Stimulated activated CD8-positive, alpha-beta memory T cell treated with anti-CD3 and anti-CD28 coated beads, Interleukin-15, amount 100 ng/mL, for 48 hours (primary cell): ENCODE measurements around the gene CDK5R2.
"Not testable (repeated sequence)": the region's sequence is repeated elsewhere in the genome, so short reads cannot be mapped to it uniquely, and the experiment has no call there.

ENCODE experiments used
- DNase-seq, 2 donors: peaks; one replicate each; pipeline ENCODE4 v3.0.0-alpha.2; 2020; ENCODE audit warnings: low read depth in 2 of 2

CDK5R2 gene

DNA sequence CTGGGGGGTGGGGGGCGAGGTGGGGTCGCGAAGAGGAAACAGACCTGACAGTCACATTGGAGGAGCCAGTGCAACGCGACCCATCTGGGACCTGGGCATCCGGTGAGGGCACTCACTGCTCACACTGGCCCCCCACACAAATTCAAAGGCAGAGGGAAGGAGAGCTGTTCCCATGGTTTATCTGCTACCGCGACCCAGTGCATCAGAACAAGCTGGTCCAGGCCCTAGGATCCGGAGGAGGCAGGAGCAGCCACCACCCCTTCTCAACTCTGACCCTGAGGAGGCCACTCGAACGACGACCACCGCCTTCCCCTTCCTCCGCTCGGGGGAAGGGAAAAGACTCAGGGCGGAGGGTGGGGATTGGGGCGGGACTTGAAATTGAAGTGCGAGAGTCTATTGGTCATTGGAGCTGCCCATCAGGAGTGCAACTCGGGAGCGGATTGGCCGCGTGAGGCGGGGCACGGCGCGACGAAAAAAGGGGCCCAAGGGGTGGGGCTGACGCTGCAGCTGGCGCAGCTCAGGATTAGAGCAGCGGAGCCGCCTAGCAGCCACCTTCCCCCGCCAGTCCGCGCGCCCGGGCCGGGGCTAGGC, at the start of gene CDK5R2:
Gene CDK5R2 (plus strand): TSS at position 526 of the 591 bp plus-strand sequence. CDS start 155 bp downstream, outside the sequence.
- peak; percentile 75 to 83 for DNase-seq

DNA sequence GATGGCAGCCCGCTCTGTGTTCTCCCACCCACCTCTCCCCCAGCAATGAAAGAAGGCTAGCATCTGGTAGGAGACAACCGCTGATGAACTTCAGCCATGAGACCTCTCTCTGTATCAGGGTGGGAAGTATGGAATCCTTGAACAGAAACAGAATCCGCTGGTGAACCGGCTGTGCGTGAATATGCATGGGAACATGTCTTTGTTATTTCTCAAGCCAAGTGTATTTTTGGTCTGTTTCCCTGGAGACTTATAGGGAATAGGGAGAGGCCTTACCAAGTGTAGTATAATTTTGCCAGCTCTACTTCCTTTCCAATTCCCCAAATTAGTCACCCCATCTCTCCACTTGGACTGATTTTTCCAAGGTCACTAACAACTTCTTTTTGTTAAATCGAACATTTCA, 48.7 kb upstream of the CDK5R2 start:
- no peak for DNase-seq

GRCh38 chr2:218920504-218920903, 39.0 kb upstream of the CDK5R2 start:
- no peak for DNase-seq

DNA sequence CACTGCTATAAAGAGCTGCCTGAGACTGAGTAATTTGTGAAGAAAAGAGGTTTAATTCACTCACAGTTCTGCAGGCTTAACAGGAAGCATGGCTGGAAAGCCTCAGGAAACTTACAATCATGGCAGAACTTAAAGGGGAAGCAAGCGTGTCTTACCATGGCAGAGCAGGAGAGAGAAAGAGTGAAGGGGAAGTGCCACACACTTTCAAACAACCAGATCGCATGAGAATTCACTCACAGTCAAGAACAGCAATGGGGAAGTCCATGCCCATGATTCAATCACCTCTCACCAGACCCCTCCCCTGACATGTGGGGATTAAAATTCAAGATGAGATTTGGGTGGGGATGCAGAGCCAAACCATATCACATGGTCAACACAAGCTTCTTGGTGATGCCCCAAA, 34.7 kb upstream of the CDK5R2 start:
- DNase-seq, result no peak

DNA sequence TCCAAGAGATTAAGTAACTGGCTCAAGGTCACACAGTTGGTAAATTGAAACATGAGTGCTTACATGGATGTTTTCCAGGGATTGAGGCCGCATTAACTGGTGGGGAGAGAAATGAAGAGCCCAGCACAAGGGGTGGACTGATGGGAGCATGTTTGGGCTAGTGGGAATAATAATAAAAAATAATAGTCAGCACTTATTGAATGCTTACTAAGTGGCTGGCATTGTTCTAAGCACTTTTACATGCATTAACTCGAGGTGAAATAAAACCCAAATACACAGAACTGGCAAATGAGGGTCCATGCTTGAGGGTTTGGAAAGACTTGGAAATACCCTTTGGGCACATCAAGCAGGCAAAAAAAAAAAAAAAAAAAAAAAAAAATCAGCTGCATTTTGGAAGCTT, 34.0 kb upstream of the CDK5R2 start:
- no peak for DNase-seq

DNA sequence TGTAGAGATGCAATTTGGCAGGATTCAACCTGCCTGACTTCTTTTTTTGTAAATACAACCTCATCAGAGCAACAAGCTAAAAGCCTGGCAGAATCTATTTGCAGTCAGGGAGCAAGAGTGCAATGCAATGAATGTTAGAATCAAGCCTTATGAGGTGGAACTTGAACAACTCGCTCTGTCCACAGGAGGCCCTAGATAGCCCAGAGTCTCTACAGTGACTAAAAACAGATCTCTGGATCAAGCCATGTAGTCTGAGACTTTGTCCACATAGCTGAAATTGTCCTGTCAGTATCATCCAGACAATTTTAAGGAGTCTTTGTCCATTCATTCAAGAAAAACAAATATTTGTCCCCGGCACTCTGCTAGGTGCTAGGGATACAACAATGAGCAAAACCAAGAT, 32.0 kb upstream of the CDK5R2 start:
- no peak for DNase-seq

DNA sequence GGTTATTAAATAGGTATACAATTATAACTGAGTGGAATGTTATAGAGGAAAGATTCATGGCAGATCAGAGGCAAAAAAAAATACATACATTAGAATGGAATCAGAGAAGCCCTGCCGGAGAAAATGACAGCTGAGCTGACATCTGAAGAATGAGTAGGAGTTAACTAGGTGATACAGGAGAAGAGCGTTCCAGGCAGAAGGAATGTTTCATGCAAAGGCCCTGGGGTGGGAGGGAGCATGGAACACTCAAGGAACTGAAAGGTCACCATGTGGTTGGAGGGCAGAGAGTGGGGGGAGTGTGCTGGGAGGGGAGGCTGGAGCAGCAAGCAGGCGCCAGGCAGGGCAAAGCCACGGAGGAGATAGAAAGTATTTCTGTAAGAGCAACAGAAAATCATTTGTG, 31.6 kb upstream of the CDK5R2 start:
- DNase-seq, result no peak

DNA sequence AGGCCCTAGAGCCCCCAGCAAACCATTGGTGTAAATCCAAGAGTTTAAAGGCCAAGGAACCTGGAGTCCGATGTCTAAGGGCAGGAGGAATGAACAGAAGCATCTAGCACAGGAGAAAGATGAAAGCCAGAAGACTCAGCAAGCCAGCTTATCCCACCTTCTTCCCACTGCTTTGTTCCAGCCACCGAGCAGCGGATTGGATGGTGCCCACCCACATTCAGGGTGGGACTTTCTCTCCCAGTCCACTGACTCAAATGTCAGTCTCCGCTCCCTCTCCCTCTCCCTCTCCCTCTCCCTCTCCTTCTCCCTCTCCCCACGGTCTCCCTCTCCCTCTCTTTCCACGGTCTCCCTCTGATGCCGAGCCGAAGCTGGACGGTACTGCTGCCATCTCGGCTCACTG, 29.0 kb upstream of the CDK5R2 start:
- not testable (repeated sequence) for DNase-seq

DNA sequence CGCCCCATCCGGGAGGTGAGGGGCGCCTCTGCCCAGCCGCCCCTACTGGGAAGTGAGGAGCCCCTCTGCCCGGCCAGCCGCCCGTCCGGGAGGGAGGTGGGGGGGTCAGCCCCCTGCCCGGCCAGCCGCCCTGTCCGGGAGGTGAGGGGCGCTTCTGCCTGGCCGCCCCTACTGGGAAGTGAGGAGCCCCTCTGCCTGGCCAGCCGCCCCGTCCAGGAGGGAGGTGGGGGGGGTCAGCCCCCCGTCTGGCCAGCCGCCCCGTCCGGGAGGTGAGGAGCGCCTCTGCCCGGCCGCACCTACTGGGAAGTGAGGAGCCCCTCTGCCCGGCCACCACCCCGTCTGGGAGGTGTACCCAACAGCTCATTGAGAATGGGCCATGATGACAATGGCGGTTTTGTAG, 27.7 kb upstream of the CDK5R2 start:
- DNase-seq, result not testable (repeated sequence)

DNA sequence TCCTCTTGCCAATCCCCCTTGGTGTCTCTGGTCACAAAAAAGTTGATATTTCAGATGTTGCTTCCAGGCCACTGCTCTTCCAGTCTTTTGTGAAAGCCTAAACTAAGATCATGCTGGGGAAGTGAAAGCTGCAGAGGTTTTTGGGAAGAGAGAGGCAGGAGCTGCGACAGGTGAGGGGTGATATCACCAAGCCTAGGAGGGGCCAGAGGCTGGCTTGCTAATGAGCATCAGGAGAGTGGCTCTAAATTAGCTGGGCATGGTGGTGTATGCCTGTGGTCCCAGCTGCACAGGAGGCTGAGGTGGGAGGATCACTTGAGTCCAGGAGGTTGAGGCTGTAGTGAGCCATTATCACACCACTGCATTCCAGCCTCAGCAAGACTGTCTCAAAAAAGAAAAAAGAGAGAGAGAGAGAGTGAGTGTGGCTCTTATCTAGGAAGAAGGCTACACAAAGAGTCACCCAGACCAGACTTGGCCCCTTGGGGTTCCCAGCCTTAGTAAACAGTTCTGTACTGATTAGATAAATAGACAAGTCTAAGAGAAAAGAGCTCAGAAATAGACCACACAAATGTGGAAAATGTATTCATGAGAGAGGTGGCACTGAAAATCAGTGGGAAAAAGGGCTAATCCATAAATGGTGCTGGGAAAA, 14.6 kb upstream of the CDK5R2 start:
- no peak for DNase-seq

DNA sequence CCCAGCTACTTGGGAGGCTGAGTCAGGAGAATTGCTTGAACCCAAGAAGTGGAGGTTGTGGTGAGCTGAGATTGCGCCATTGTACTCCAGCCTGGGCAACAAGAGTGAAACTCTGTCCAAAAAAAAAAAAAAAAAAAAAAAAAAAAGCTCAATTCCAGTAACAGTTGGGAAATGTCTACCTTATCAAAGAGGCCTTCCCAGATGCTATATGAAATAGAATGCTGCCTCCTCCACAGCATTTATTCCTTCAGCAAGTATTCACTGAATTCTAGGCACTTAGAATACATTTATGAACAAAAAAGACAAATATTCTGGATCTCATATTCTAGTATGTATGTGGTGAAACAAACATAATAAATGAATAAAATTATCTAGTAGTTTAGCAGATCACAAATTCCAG, 12.8 kb upstream of the CDK5R2 start:
- DNase-seq, result no peak

- DNase-seq, result no peak
Observed at GRCh38 chr2:218952160-218952559, 7.3 kb upstream of the CDK5R2 start.

DNA sequence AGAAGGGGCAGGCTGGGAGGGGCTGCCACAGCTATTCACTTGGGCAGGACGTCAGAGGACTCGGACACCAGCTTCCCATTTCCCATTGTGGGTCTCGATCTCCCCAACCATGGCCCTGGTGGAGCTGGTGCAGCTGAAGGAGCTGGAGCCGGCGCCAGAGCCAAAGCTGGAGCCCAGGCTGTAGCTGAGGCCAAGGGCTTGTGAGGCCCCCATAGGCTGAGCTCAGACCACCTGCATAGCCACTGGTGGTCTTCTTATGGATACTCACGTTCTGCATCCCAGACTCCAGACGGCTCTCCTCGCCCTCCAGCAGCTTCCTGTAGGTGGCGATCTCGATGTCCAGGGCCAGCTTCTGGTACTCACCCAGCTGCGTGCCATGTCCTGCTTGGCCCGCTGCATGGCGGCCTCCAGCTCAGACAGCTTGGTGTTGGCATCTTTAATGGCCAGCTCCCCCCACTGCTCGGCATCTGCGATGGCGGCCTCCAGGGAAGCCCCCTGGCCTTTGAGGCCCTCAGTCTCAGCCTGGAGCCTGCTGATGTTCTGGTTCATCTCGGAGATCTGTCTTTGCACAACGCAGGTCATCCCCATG, 6.0 kb upstream of the CDK5R2 start:
- no peak for DNase-seq

DNA sequence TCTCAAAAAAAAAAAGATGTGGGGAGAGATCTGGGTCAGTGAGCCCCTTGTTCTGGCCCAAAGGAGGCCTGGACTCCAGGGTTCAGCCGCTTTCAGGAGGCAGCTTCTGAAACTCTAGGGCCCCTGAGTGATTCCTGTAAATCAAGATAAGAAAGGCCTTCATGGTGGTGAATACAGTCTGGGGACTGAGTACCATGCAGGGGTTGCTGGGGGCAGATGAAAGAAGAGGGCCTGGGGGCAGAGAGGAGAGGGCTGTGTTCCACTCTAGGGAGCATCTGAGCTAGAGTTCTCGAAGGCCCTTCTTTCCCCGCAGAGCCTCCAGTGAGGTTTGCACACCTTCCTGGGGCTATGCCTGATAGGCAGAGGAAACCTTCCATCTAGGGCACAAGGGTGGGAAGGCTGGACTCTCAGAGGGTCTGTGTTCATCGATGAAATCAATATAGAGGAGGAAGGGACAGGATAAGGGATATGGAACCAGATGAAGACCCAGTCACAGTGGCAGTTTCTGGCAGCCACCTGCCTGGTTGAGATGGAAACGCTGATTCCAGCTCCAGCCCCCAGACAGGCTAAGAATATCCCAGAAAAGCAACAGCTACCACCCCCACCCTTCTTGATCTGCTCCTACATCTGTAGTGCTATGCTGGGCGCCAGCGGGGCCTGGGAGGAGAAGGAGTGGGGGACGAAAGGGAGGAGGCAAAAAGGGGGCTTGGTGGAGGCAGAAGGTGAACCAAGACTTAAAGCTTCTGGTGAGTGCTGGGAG, 4.7 kb upstream of the CDK5R2 start:
- no peak for DNase-seq

DNA sequence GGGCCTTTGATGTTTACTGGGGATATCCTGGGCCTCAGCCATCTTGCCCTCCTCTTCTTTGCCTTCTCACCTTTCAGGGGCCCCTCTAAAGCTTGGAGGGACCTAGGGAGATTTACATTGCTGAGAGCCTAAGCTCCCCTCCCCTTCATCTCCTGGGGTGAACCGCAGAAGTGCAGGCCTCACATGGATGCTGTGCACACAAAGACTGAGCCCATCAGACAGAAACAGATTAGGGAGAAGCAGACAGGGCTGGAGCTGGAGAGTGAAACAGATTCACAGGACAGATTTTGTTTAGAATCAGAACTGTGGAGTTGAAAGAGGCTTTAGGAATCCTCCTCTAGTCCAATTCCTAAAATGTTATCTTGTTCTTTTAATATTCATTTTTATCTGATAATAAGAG, 3.4 kb upstream of the CDK5R2 start:
- no peak for DNase-seq

- DNase-seq, result no peak
Observed at GRCh38 chr2:218957671-218958070, 1.8 kb upstream of the CDK5R2 start.

GRCh38 chr2:218958276-218958675, 1.2 kb upstream of the CDK5R2 start:
- no peak for DNase-seq

- DNase-seq, result no peak
Observed at GRCh38 chr2:218959761-218960308, 369 bp downstream of the CDK5R2 start.

DNA sequence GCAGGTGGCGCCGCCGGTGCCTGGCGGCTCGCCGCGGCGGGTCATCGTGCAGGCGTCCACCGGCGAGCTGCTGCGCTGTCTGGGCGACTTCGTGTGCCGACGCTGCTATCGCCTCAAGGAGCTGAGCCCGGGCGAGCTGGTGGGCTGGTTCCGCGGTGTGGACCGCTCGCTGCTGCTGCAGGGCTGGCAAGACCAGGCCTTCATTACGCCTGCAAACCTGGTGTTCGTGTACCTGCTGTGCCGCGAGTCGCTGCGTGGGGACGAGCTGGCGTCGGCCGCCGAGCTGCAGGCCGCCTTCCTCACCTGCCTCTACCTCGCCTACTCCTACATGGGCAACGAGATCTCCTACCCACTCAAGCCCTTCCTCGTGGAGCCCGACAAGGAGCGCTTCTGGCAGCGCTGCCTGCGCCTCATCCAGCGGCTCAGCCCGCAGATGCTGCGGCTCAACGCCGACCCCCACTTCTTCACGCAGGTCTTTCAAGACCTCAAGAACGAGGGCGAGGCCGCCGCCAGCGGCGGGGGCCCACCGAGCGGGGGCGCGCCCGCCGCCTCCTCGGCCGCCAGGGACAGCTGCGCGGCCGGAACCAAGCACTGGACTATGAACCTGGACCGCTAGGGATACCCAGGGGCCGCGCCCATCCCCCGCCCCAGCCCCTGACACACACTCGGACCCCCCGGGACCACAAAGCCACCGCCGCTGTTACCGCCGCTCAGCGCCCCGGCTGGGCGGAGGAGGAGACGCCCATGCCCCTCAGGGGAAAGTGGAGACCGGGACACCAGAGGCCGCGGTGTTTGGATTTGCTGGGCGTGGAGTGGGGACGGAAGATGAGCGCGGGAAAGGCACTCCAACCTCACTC, 1.1 kb downstream of the CDK5R2 start:
- no peak for DNase-seq

- DNase-seq, result no peak
Observed at GRCh38 chr2:218961229-218961628, 1.8 kb downstream of the CDK5R2 start.
